Measurements from ENCODE around the gene QSOX1.
A peak's percentile ranks its signal among the peaks of the same experiment; 100 is the strongest.

The QSOX1 gene

GRCh38 chr1:180252638-180253536, 98.2 kb downstream of the QSOX1 start:
- peak; percentile 47 for DNase-seq
